Measurements from ENCODE around the gene MTMR10.

DNA sequence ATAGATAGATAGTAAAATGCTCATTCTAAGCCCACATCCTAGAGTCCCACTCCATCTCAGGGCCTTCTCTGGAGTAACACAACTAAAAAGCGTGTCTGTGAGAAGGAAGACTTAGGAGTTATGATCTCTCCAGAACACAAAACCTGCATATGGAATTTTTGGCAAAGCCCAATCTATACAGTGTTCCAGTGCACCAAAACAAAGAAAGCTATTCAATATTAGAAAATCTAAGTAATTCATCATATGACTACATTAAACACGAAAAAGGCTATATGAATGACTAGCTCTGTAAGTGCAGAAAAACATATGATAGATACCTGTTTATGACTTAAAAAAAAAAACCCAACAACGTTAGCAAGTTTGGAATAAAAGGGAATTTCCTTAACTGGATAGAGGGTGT lies 27.7 kb downstream of the MTMR10 start:
- TF ChIP-seq POLR2A (IDR thresholded peaks at IDR 0.05; ENCODE audit: low read length) = no peak
- no peak for TF ChIP-seq GATA1 (IDR thresholded peaks at IDR 0.05; ENCODE audit: low read depth, low read length)

Measured in erythroblast (primary cell).